Erythroblast (primary cell): ENCODE measurements around the gene FMO3.

Source experiments
- GATA1 ChIP-seq: IDR thresholded peaks from 2 replicates; pipeline ENCODE4 v1.6.1; 2011; ENCODE audit warnings: low read depth, mild to moderate bottlenecking, control low read depth, low read length, moderate library complexity
- POLR2A ChIP-seq: IDR thresholded peaks from 2 replicates; pipeline ENCODE4 v1.6.1; 2011; ENCODE audit warnings: mild to moderate bottlenecking, low read length

- TF ChIP-seq POLR2A (no peak), GATA1 (no peak)
Measured at GRCh38 chr1:171159148-171159547, 68.4 kb downstream of the FMO3 start.
